NCI-H460 (cell line): Measurements from ENCODE around the gene EDEM2. TPM values are rescaled to one million over a fixed set of nuclear protein-coding genes. Genes with fewer than 3 reads are reported as not detected.
"Not testable (repeated sequence)": the region's sequence is repeated elsewhere in the genome, so short reads cannot be mapped to it uniquely, and the experiment has no call there.

Experiments
- DNase-seq: peaks from one replicate; pipeline ENCODE4 v3.0.0-alpha.2; 2016; ENCODE audit warnings: low read depth; ENCODE audit errors: extremely low read depth
- total RNA-seq: library from RNA; depleted of rRNA; stranded (reverse); fragments of >200 nt; shearing (Covaris generic); gene quantifications from 2 replicates; pipeline ENCODE4 v1.2.3, GENCODE V29; 2014

EDEM2 gene
- total RNA-seq, 1 experiment from 2014 or later = 73.5 TPM

- DNase-seq = peak; percentile 94
Measured at GRCh38 chr20:35171753-35172433, 24.8 kb upstream of the EDEM2 start, which contains the start of gene PROCR. TSS of gene PROCR (plus strand) at chr20:35172072. CDS start at chr20:35172155, 83 bp downstream.

DNA sequence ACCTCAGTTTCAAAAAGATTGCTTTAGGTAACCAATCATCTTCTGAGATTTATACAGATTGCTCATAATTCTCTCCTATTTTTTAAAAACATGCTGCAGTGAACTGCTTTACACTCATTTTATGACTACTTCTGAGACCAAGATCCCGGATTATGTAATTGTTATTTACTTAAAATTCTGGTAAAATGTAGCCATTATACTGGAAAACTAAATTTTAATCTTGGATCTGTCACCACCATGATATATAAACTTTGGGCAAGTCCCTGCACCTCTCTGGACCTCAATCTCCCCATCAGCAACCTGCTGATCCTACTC lies 24.3 kb upstream of the EDEM2 start:
- no peak for DNase-seq

- DNase-seq = not testable (repeated sequence)
Measured at GRCh38 chr20:35168701-35169409, 21.7 kb upstream of the EDEM2 start.

- DNase-seq = no peak
Measured at GRCh38 chr20:35167787-35168186, 20.7 kb upstream of the EDEM2 start.

- no peak for DNase-seq
Measured at GRCh38 chr20:35166242-35166830, 19.2 kb upstream of the EDEM2 start.

DNA sequence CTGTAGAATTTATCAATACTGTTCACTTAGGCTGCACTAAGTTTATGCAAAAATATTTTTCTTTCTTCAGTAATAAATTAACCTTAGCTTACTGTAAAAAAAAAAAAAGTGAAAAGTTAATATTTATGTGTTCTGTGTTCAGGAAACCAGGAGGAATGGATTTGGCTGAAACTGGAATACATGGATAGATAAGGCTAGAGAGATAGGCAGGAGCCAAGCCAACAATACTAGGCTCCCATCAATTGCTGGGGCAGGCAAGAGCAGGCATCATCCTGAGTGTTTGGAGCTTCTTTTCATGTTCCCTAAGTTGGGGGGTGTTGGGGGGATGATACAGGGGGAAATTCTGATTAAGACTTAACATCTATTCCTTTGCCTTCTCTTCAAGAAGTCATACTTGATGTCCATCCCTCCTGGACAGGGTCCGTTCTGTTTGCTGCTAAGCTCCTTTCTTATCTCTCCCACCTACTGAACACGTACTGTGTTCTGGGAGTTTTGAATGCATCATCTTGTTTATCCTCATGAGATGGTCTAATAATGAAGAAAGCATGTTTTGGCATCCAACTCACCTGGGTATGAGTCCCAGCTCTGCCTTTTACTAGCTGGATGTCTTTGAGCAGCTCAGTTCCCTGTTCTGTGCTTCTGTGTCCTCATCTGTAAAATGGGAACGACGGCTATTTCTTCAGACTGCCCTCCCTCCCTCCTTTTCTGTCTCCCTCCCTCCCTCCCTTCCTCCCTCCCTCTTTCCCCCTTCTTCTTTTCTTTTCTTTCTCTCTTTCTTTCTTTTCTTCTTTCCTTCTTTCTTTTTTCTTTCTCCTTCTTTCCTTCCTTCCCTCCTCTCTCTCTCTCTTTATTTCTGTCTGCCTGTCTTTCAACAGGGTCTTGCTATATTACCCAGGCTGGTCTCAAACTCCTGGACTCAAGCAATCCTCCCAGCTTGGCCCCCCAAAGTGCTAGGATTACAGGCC lies 18.4 kb upstream of the EDEM2 start:
- DNase-seq = no peak

DNA sequence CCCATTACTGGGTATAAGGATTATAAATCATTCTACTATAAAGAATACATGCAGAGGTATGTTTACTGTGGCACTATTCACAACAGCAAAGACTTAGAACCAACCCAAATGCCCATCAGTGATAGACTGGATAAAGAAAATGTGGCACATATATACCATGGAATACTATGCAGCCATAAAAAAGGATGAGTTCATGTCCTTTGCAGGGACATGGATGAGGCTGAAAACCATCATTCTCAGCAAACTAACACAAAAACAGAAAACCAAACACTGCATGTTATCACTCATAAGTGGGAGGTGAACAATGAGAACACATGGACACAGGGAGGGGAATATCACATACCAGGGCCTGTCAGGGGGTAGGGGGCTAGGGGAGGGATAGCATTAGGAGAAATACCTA lies 17.4 kb upstream of the EDEM2 start:
- DNase-seq = not testable (repeated sequence)

- DNase-seq = not testable (repeated sequence)
Measured at GRCh38 chr20:35160341-35160740, 13.2 kb upstream of the EDEM2 start.

GRCh38 chr20:35156978-35157377 lies 9.8 kb upstream of the EDEM2 start:
- no peak for DNase-seq

GRCh38 chr20:35155936-35156335 lies 8.8 kb upstream of the EDEM2 start:
- DNase-seq = no peak

GRCh38 chr20:35151736-35152135 lies 4.6 kb upstream of the EDEM2 start:
- DNase-seq = no peak

DNA sequence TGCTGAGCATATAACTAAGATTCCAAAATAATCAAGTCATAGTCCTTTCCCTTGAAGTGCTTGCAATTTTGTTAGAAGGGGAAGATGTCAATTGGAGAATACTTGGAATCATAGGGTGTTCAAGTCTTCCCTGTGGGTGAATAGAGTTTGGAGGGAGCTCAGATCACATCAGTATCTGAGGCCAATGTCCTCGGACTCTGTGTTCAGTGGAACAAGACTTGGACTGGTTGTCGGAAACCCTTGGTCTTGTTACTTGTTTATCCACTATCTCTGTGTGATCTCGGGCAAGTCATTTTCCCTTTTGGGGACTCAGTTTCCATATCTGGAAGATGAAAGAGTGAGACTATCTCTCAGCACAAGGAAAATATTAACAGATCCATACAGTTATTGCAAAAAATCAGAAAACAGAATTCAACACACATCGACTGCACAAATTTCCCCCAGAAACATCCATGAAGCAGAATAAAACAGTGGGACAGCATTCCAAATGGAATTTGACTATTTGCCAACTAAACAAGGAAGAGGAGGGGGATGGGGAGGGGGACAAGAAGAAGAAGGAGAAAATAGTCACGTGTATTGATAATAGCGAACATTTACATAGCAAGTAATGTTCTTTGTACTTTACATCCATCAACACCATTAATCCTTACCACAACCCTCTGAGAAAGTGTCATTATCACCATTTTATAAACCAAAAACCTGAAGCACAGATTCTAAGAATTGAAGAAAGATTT lies 3.9 kb upstream of the EDEM2 start:
- no peak for DNase-seq

DNA sequence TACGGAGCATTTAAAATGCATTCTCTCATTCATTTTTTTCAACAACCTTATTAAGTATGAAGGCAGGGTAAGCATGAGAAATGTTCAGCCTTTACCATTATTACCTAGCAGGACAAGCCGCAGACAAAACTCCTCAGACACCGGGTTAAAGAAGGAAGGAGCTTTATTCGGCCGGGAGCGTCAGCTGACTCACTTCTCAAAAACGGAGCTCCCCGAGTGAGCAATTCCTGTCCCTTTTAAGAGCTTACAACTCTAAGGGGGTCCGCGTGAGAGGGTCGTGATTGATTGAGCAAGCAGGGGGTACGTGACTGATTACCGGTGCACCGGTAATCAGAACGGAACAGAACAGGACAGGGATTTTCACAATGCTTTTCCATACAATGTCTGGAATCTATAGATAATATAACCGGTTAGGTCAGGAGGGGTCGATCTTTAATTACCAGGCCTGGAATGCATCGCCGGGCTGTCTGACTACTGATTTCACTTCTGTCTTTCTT lies 487 bp upstream of the EDEM2 start:
- not testable (repeated sequence) for DNase-seq

DNA sequence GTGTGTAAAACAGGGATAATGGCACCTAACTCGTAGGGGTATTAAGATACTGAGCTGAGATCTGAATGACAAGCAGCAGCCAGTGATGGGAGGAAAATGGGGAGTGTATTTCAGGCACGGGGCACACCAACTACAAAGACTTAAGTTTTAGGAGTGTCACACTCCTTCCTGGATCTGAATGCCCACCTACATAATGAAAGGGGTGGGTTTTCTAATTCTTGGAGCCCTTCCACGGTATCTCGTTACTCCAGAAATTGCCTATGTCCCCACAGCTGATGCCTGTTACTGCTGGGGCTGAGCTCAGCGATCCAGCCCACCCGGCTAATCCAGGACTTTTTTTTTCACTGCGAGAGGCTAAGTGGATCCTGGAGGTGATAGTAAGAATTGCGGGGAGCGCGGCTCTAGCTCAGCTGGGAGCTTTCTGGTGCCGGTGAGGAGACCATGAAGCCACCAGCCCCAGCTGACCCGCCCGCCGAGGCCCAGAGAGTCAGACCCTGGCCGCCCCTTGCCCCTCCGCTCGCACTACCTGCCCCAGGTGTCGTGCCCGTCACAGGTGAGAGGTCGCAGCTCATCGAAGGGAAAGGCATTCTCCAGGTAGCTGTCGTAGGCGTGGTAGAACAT lies 727 bp downstream of the EDEM2 start:
- DNase-seq = no peak

DNA sequence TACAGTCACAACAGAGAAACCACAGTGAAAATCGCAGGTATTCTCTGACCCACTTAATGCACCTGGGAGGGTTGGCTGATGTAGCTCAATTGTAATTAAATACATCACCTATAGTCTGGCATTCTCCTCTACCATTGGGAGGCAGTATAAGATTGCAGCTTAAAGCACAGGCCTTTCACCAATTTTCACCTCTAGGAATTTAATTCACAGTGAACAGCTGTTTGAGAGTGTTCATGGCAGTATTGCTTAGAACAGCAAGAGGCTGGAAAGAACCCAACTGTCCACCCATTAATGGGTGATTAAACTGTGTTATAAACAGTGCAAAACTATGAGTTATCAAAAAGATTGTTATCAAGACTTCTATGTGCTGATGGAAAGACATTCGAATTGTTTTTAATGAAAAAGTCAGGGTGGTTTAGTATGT lies 2.0 kb downstream of the EDEM2 start:
- peak; percentile 76 for DNase-seq

- no peak for DNase-seq
Measured at GRCh38 chr20:35144694-35145093, 2.4 kb downstream of the EDEM2 start.

GRCh38 chr20:35135867-35136586 lies 11.1 kb downstream of the EDEM2 start:
- peak; percentile 81 for DNase-seq

DNA sequence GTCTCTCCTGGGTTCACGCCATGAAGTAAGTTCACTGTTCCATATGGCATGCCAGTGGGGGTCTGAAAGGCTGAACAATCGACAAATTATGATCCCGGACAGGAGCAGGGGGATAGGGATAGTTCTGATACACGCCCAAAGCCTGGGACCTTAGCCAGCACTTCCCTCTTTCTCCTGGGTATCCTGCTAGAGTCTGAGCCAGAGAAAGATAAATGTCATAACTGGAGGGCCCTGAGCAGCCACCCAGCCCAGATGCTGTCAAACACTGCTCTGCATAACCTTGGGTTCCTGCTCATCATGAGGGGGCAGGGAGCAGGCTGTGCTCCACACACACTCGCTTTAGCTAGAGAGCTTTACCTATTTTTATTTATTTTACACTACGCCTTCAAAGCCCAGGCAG lies 12.3 kb downstream of the EDEM2 start:
- peak; percentile 16 for DNase-seq

GRCh38 chr20:35134472-35134871 lies 12.7 kb downstream of the EDEM2 start:
- peak; percentile 53 for DNase-seq
